HCT116 (cell line): ENCODE results near the gene ZSWIM7.
A peak's percentile ranks its signal among the peaks of the same experiment; 100 is the strongest.

Source experiments
- ATF3 ChIP-seq: IDR thresholded peaks from 2 replicates; pipeline ENCODE4 v1.6.1; 2012
- CTCF ChIP-seq, 3 experiments: fragments of 200-600 bp in 1 of 3; sonication (generic) in 1 of 3; IDR thresholded peaks in 2 of 3; conservative IDR thresholded peaks in 1 of 3; 2 replicates each; pipeline ENCODE4 v1.5.1; 2012 to 2017; ENCODE audit warnings: low read depth in 2 of 3, low read length in 2 of 3, antibody characterized with exemption in 1 of 3, borderline replicate concordance in 1 of 3, control low read depth in 1 of 3, mild to moderate bottlenecking in 1 of 3, mixed read lengths in 1 of 3, mixed run types in 1 of 3, moderate library complexity in 1 of 3; ENCODE audit not compliant: insufficient read depth in 1 of 3
- EGR1 ChIP-seq: IDR thresholded peaks from 2 replicates; pipeline ENCODE4 v1.6.1; 2012; ENCODE audit warnings: low read depth
- ELF1 ChIP-seq: IDR thresholded peaks from 2 replicates; pipeline ENCODE4 v1.6.1; 2012; ENCODE audit warnings: low read depth, borderline replicate concordance
- EZH2phosphoT487 ChIP-seq: fragments of 200-600 bp; IDR thresholded peaks from 2 replicates; pipeline ENCODE4 v1.6.1; 2018; ENCODE audit warnings: antibody characterized with exemption, borderline replicate concordance
- POLR2A ChIP-seq: IDR thresholded peaks from 2 replicates; pipeline ENCODE4 v1.7.0; 2011; ENCODE audit warnings: borderline replicate concordance; ENCODE audit not compliant: insufficient read depth, insufficient read length; ENCODE audit errors: extremely low read depth
- POLR2AphosphoS5 ChIP-seq: IDR thresholded peaks from 2 replicates; pipeline ENCODE4 v1.6.1; 2011; ENCODE audit warnings: mild to moderate bottlenecking, low read depth, low read length, moderate library complexity
- REST ChIP-seq: IDR thresholded peaks from 2 replicates; pipeline ENCODE4 v1.6.1; 2012; ENCODE audit warnings: low read depth
- SIN3A ChIP-seq: IDR thresholded peaks from 2 replicates; pipeline ENCODE4 v1.6.1; 2012; ENCODE audit warnings: low read depth
- SP1 ChIP-seq: IDR thresholded peaks from 2 replicates; pipeline ENCODE4 v1.6.1; 2012; ENCODE audit warnings: low read depth
- ZFX ChIP-seq: fragments of 450-650 bp; IDR thresholded peaks from 2 replicates; pipeline ENCODE4 v1.6.1; 2017

- no peak for TF ChIP-seq POLR2A
- no peak for TF ChIP-seq ELF1
- no peak for TF ChIP-seq REST
- TF ChIP-seq EZH2phosphoT487 = no peak
- TF ChIP-seq CTCF (IDR thresholded peaks at IDR 0.05 in 2 of 3, conservative IDR thresholded peaks at IDR 0.05 in 1 of 3; ENCODE audit: borderline replicate concordance in 1 of 3, insufficient read depth in 1 of 3, low read depth in 2 of 3, low read length in 2 of 3) = no peak
- 0 out of 2 replicates have a peak, but pooled peaks have one; percentile 18 for TF ChIP-seq ZFX
- no peak for TF ChIP-seq ATF3
- no peak for TF ChIP-seq SIN3A
- peak; percentile 62 for TF ChIP-seq POLR2AphosphoS5
- TF ChIP-seq EGR1 = no peak
- peak; percentile 82 for TF ChIP-seq SP1
These were observed 35.8 kb downstream of the ZSWIM7 start for GRCh38 chr17:15963670-15964110.
